ENCODE measurements around the gene UBXN7.

- TF ChIP-seq CTCF (IDR thresholded peaks at IDR 0.05; ENCODE audit: low read depth, low read length) (no peak), EZH2phosphoT487 (IDR thresholded peaks at IDR 0.05; ENCODE audit: low read depth) (no peak)
Measured at GRCh38 chr3:196399485-196399945, 32.7 kb downstream of the UBXN7 start.

All from OCI-LY3 (cell line).